C4-2B (cell line): Measurements from ENCODE around the gene GTF2E1.

ENCODE experiments used
- H3K27ac ChIP-seq: fragments of 450-650 bp; 2 replicates; pipeline ENCODE4 v1.5.1; 2017
- CTCF ChIP-seq: fragments of 450-650 bp; conservative IDR thresholded peaks from 2 replicates; pipeline ENCODE4 v1.5.1; 2017; ENCODE audit warnings: mild to moderate bottlenecking
- ZFX ChIP-seq: fragments of 450-650 bp; IDR thresholded peaks from 2 replicates; pipeline ENCODE4 v1.6.1; 2017

GTF2E1 gene

DNA sequence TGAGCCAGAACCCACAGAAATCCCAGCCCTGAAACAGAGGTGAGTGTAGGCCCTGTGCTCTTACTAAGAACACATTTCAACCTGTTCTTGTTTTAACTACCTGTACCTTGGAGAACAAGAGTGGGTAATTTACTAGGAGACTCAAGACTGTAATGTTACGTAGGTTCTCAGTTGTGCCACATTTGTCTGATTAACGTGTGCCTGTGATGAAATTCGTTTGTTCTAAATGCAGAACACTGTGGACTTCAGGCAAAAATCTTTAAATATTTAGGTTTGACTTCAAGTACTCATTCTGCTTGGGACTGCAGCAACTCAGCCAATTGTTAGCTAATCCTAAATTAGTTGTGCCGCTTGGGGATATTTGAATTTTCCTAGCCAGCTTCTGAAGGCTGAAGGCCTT is 28.3 kb downstream of the GTF2E1 start:
- no peak overlapping the region for H3K27ac ChIP-seq
- TF ChIP-seq CTCF (no peak), ZFX (no peak)

DNA sequence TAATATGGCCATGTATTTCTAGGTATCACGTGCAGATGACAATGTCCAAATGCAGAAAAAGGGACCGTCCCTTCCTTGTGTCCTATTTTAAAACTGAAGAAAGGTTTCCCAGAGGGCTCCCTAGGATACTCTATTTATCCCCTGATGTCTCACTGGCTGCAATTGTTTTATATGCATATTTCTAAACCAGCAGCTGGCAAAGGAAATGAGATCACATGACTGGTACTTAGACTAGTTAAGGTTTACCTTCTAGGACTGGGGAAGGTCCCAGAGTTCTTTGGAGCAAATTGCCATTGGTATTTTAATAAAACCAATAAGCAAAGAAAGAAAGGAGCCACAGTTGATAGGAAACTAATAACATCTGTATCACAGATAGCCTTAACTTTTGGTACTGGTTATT is 29.5 kb downstream of the GTF2E1 start:
- TF ChIP-seq CTCF (no peak), ZFX (no peak)
- H3K27ac ChIP-seq, result no peak overlapping the region

DNA sequence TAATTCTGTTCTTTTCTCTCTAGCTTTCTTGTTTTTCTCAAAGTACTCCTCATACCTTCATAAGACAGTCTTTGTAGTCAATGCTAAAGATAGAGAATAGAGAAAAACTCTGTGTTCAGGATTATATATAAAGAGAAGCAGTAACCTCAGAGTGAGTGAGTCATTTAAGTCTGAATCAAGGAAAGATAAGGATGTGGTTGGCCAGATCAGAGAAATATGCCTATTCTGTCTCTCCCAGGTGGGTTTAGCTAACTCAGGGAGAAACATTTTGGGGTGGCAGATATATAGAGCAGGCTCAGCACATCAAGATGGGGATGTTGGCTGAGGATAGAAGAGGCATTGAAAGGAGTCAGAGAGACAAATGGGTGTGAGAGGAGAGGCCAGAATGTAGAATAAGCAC is 31.4 kb downstream of the GTF2E1 start:
- no peak overlapping the region for H3K27ac ChIP-seq
- TF ChIP-seq CTCF (no peak), ZFX (no peak)

GRCh38 chr3:120775411-120775810 is 32.9 kb downstream of the GTF2E1 start:
- no peak for TF ChIP-seq CTCF
- TF ChIP-seq ZFX, result no peak
- no peak overlapping the region for H3K27ac ChIP-seq

DNA sequence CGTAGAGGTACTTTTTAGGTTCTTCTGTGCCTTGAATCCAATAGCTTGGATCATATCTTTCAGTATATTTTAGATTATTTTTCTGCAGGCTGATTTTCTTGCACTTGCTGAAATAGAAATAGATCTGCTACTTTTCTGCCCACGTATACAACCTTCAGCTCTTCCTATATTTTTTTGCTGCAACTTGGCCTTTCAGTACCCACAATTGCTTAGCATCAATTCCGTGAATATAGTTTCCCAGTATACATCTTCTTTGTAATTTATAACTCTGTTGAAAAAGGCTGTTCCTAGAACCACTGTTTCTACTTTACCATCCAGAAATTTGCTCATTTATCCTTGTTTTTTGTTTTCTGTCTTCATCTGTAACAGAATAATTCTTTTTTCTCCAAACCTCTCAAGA is 36.2 kb downstream of the GTF2E1 start:
- TF ChIP-seq ZFX (no peak), CTCF (no peak)
- no peak overlapping the region for H3K27ac ChIP-seq

DNA sequence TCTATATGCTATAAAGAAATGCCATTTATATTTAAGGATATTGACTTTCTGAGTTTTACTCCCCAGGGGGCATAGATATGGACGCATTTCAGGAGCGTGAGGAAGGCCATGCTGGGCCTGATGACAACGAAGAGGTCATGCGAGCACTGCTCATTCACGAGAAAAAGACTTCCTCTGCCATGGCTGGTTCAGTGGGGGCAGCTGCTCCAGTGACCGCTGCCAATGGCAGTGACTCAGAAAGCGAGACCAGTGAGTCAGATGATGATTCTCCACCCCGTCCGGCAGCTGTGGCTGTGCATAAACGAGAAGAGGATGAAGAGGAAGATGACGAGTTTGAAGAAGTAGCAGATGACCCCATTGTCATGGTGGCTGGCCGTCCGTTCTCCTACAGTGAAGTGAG is 38.4 kb downstream of the GTF2E1 start:
- TF ChIP-seq CTCF, result no peak
- TF ChIP-seq ZFX, result no peak
- no peak overlapping the region for H3K27ac ChIP-seq

- peak overlapping the region; percentile 13; the same call in 1 of the 2 replicates for H3K27ac ChIP-seq
Observed at GRCh38 chr3:120785832-120786231, 43.3 kb downstream of the GTF2E1 start.

DNA sequence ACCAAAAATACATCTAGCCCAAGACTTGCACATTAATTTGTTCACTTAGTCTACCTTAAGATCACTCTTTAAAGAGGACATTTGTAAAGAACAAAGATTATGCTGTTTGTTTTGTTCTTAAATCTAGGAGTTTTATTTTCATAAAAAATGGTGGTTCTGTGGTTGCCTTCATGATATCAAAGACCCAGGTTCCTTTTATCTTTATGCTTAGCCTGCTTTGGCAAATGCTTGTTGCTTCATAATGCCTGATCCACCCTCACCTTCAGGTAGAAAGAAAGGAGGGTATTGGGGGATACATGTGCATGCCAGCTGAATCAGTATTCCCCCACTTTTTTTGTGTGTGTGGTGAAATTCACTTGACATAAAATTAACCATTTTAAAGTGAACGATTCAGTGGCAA is 48.5 kb downstream of the GTF2E1 start:
- TF ChIP-seq CTCF, result no peak
- no peak for TF ChIP-seq ZFX
- no peak overlapping the region for H3K27ac ChIP-seq
